SJCRH30 (cell line): ENCODE results near the gene SMIM12. TPM values are rescaled to one million over a fixed set of nuclear protein-coding genes. Genes with fewer than 3 reads are reported as not detected.
A peak's percentile ranks its signal among the peaks of the same experiment; 100 is the strongest.

Experiments used
- DNase-seq, 2 experiments: peaks; one replicate each; pipeline ENCODE4 v3.0.0-alpha.2; 2015 to 2020
- H3K27ac ChIP-seq: fragments of 250-450 bp; sonication (Bioruptor Pico); 2 replicates; pipeline ENCODE4 v1.5.1; 2020; ENCODE audit warnings: mild to moderate bottlenecking, moderate library complexity
- H3K27me3 ChIP-seq: fragments of 250-450 bp; sonication (Bioruptor Pico); 2 replicates; pipeline ENCODE4 v1.5.1; 2020; ENCODE audit warnings: mild to moderate bottlenecking, moderate library complexity
- H3K36me3 ChIP-seq: fragments of 250-450 bp; sonication (Bioruptor Pico); 2 replicates; pipeline ENCODE4 v1.5.1; 2020; ENCODE audit warnings: mild to moderate bottlenecking, moderate library complexity
- H3K4me1 ChIP-seq: fragments of 250-450 bp; sonication (Bioruptor Pico); 2 replicates; pipeline ENCODE4 v1.5.1; 2020; ENCODE audit warnings: mild to moderate bottlenecking, moderate library complexity
- H3K4me3 ChIP-seq: fragments of 250-450 bp; sonication (Bioruptor Pico); 2 replicates; pipeline ENCODE4 v1.5.1; 2020; ENCODE audit warnings: mild to moderate bottlenecking, moderate library complexity
- H3K9me3 ChIP-seq: fragments of 250-450 bp; sonication (Bioruptor Pico); replicated peaks from 2 replicates; pipeline ENCODE4 v1.5.1; 2020; ENCODE audit warnings: mild to moderate bottlenecking, moderate library complexity
- total RNA-seq: library from RNA; depleted of rRNA; stranded (reverse); fragments of >200 nt; shearing (Covaris generic); gene quantifications from 2 replicates; pipeline ENCODE4 v1.2.3, GENCODE V29; 2014

The SMIM12 gene
- total RNA-seq, 1 experiment from 2014 or later, result 33.4 TPM

GRCh38 chr1:34865981-34866761 is 6.6 kb upstream of the SMIM12 start:
- Histone ChIP-seq H3K27ac (no peak overlapping the region), H3K4me3 (peak overlapping the region; percentile 50), H3K9me3 (no peaks in the 10 kb centered on the region), H3K4me1 (no peaks in the 10 kb centered on the region), H3K27me3 (no peaks in the 10 kb centered on the region), H3K36me3 (no peaks in the 10 kb centered on the region)
- DNase-seq, result peak; percentile 46 to 64

GRCh38 chr1:34865573-34865972 is 6.0 kb upstream of the SMIM12 start:
- H3K4me1 ChIP-seq, result no peaks in the 10 kb centered on the region
- peak overlapping the region; percentile 50 for H3K4me3 ChIP-seq
- no peaks in the 10 kb centered on the region for H3K27me3 ChIP-seq
- no peak overlapping the region for H3K27ac ChIP-seq
- DNase-seq, result no peak
- H3K36me3 ChIP-seq, result no peaks in the 10 kb centered on the region
- no peaks in the 10 kb centered on the region for H3K9me3 ChIP-seq

GRCh38 chr1:34864759-34865158 is 5.2 kb upstream of the SMIM12 start:
- Histone ChIP-seq H3K27me3 (no peaks in the 10 kb centered on the region), H3K36me3 (no peaks in the 10 kb centered on the region), H3K4me3 (no peak overlapping the region), H3K4me1 (no peaks in the 10 kb centered on the region), H3K27ac (no peak overlapping the region), H3K9me3 (no peaks in the 10 kb centered on the region)
- no peak for DNase-seq

GRCh38 chr1:34863501-34863900 is 4.0 kb upstream of the SMIM12 start:
- no peak overlapping the region for H3K27ac ChIP-seq
- no peaks in the 10 kb centered on the region for H3K36me3 ChIP-seq
- peaks cover 1% of the 10 kb centered on the region; the same call in 1 of the 2 replicates for H3K4me1 ChIP-seq
- H3K9me3 ChIP-seq, result no peaks in the 10 kb centered on the region
- no peak for DNase-seq
- no peaks in the 10 kb centered on the region for H3K27me3 ChIP-seq
- no peak overlapping the region for H3K4me3 ChIP-seq

GRCh38 chr1:34858901-34859445 is 576 bp downstream of the SMIM12 start:
- peak in 1 of 2 experiments; percentile 15 for DNase-seq

GRCh38 chr1:34856697-34857096 is 2.9 kb downstream of the SMIM12 start:
- no peaks in the 10 kb centered on the region for H3K9me3 ChIP-seq
- no peak overlapping the region for H3K27ac ChIP-seq
- no peak for DNase-seq
- H3K4me1 ChIP-seq, result peaks cover 6% of the 10 kb centered on the region; the same call in 1 of the 2 replicates
- H3K36me3 ChIP-seq, result peaks cover 4% of the 10 kb centered on the region; the same call in 1 of the 2 replicates
- H3K4me3 ChIP-seq, result no peak overlapping the region
- H3K27me3 ChIP-seq, result no peaks in the 10 kb centered on the region

More at GRCh38 chr1:34858901-34859445, 576 bp downstream of the SMIM12 start:
- peak overlapping the region; percentile 3; the same call in 1 of the 2 replicates for H3K27ac ChIP-seq
- H3K4me3 ChIP-seq, result peak overlapping the region; percentile 81
- H3K4me1 ChIP-seq, result peaks cover 6% of the 10 kb centered on the region; the same call in 1 of the 2 replicates
- no peaks in the 10 kb centered on the region for H3K27me3 ChIP-seq
- peaks cover 4% of the 10 kb centered on the region; the same call in 1 of the 2 replicates for H3K36me3 ChIP-seq
- H3K9me3 ChIP-seq, result no peaks in the 10 kb centered on the region

- H3K9me3 ChIP-seq, result no peaks in the 10 kb centered on the region
- peak; percentile 93 to 97 for DNase-seq
- H3K27me3 ChIP-seq, result no peaks in the 10 kb centered on the region
- peaks cover 4% of the 10 kb centered on the region; the same call in 1 of the 2 replicates for H3K36me3 ChIP-seq
- H3K4me1 ChIP-seq, result no peaks in the 10 kb centered on the region
- no peak overlapping the region for H3K27ac ChIP-seq
- H3K4me3 ChIP-seq, result no peak overlapping the region
Observed at GRCh38 chr1:34852677-34853217, 6.8 kb downstream of the SMIM12 start.

GRCh38 chr1:34851431-34852105 is 8.0 kb downstream of the SMIM12 start:
- Histone ChIP-seq H3K4me3 (no peak overlapping the region), H3K27ac (no peak overlapping the region), H3K4me1 (no peaks in the 10 kb centered on the region), H3K9me3 (no peaks in the 10 kb centered on the region), H3K27me3 (no peaks in the 10 kb centered on the region), H3K36me3 (peaks cover 4% of the 10 kb centered on the region; the same call in 1 of the 2 replicates)
- DNase-seq, result no peak

GRCh38 chr1:34850382-34850781 is 9.2 kb downstream of the SMIM12 start:
- Histone ChIP-seq H3K36me3 (peaks cover 4% of the 10 kb centered on the region; the same call in 1 of the 2 replicates), H3K27me3 (no peaks in the 10 kb centered on the region), H3K27ac (no peak overlapping the region), H3K9me3 (no peaks in the 10 kb centered on the region), H3K4me3 (no peak overlapping the region), H3K4me1 (no peaks in the 10 kb centered on the region)
- no peak for DNase-seq

- Histone ChIP-seq H3K4me3 (no peak overlapping the region), H3K36me3 (no peaks in the 10 kb centered on the region), H3K27ac (no peak overlapping the region), H3K27me3 (no peaks in the 10 kb centered on the region), H3K4me1 (peaks cover 8% of the 10 kb centered on the region; the same call in 1 of the 2 replicates), H3K9me3 (no peaks in the 10 kb centered on the region)
- DNase-seq, result no peak
Observed at GRCh38 chr1:34847094-34847493, 12.5 kb downstream of the SMIM12 start.

- H3K36me3 ChIP-seq, result no peaks in the 10 kb centered on the region
- no peak overlapping the region for H3K27ac ChIP-seq
- H3K27me3 ChIP-seq, result no peaks in the 10 kb centered on the region
- DNase-seq, result no peak
- peaks cover 8% of the 10 kb centered on the region; the same call in 1 of the 2 replicates for H3K4me1 ChIP-seq
- H3K9me3 ChIP-seq, result no peaks in the 10 kb centered on the region
- no peak overlapping the region for H3K4me3 ChIP-seq
Observed at GRCh38 chr1:34846265-34846664, 13.3 kb downstream of the SMIM12 start.

- DNase-seq, result peak in 1 of 2 experiments; percentile 30
- no peak overlapping the region for H3K27ac ChIP-seq
- no peak overlapping the region for H3K4me3 ChIP-seq
- H3K36me3 ChIP-seq, result no peaks in the 10 kb centered on the region
- no peaks in the 10 kb centered on the region for H3K27me3 ChIP-seq
- no peaks in the 10 kb centered on the region for H3K9me3 ChIP-seq
- H3K4me1 ChIP-seq, result peaks cover 8% of the 10 kb centered on the region; the same call in 1 of the 2 replicates
Observed at GRCh38 chr1:34845131-34845901, 14.2 kb downstream of the SMIM12 start.

GRCh38 chr1:34844252-34844634 is 15.3 kb downstream of the SMIM12 start:
- DNase-seq, result peak; percentile 48 to 55
- Histone ChIP-seq H3K4me3 (no peak overlapping the region), H3K27me3 (no peaks in the 10 kb centered on the region), H3K36me3 (no peaks in the 10 kb centered on the region), H3K4me1 (peaks cover 8% of the 10 kb centered on the region; the same call in 1 of the 2 replicates), H3K9me3 (no peaks in the 10 kb centered on the region), H3K27ac (no peak overlapping the region)
